Lung (tissue), 16 donors: ENCODE measurements around the gene SLC41A3. TPM values are rescaled to one million over a fixed set of nuclear protein-coding genes. Genes with fewer than 3 reads are reported as not detected.

Experiments
- ATAC-seq: fragments of 200-7000 bp; cut with Tn5 transposase; one replicate; pipeline ENCODE4 v1.9.1; 2020; ENCODE audit warnings: moderate number of reproducible peaks; ENCODE audit not compliant: insufficient read depth, low FRiP score
- DNase-seq, 3 donors: peaks; one replicate each; pipeline ENCODE4 v3.0.0-alpha.2; 2013 to 2017
- H3K27ac ChIP-seq, 2 donors: one replicate each; pipeline ENCODE4 v1.5.1; 2013; ENCODE audit warnings: mild to moderate bottlenecking in 2 of 2, moderate library complexity in 2 of 2, control low read depth in 1 of 2, inconsistent platforms in 1 of 2, low read depth in 1 of 2, low read length in 1 of 2
- H3K27me3 ChIP-seq, 3 donors: one replicate each; pipeline ENCODE4 v1.5.1; 2013; ENCODE audit warnings: low read length in 2 of 3; ENCODE audit not compliant: control insufficient read depth in 3 of 3, insufficient read depth in 3 of 3
- H3K36me3 ChIP-seq, 4 donors: one replicate each; pipeline ENCODE4 v1.5.1; 2013; ENCODE audit warnings: low read length in 4 of 4, mild to moderate bottlenecking in 1 of 4, moderate library complexity in 1 of 4; ENCODE audit not compliant: control insufficient read depth in 4 of 4, insufficient read depth in 4 of 4
- H3K4me1 ChIP-seq, 5 donors: one replicate each; pipeline ENCODE4 v1.5.1; 2013; ENCODE audit warnings: low read length in 5 of 5, mild to moderate bottlenecking in 2 of 5, moderate library complexity in 1 of 5; ENCODE audit not compliant: control insufficient read depth in 5 of 5, insufficient read depth in 5 of 5
- H3K4me3 ChIP-seq: one replicate; pipeline ENCODE4 v1.5.1; 2013; ENCODE audit warnings: mild to moderate bottlenecking, control low read depth, moderate library complexity
- H3K9ac ChIP-seq, 2 donors: one replicate each; pipeline ENCODE4 v1.5.1; 2013; ENCODE audit warnings: low read length in 2 of 2, control low read depth in 1 of 2; ENCODE audit not compliant: insufficient read depth in 1 of 2
- H3K9me3 ChIP-seq, 4 donors: one replicate each; pipeline ENCODE4 v1.5.1; 2013; ENCODE audit warnings: low read length in 3 of 4, mild to moderate bottlenecking in 1 of 4, moderate library complexity in 1 of 4; ENCODE audit not compliant: control insufficient read depth in 4 of 4, insufficient read depth in 3 of 4
- CTCF ChIP-seq: IDR thresholded peaks from 2 replicates; pipeline ENCODE4 v1.5.1; 2012; ENCODE audit warnings: mild to moderate bottlenecking; ENCODE audit errors: control extremely low read depth, extremely low read depth
- WGBS, 2 donors: extraction: QIAGEN DNeasy Blood & Tissue Kit; methylation state at CpG; one replicate each; pipeline ENCODE4 v1.1.7; 2013; 5-methylcytosine and 5-hydroxymethylcytosine counted together
- long read RNA-seq, 5 donors: transcript quantifications; one replicate each; lab custom pipeline, GENCODE V29; 2026
- polyA plus RNA-seq, 2 donors: library from polyadenylated mRNA; stranded (reverse); fragments of 200-250 nt; gene quantifications; one replicate each; pipeline ENCODE4 v1.2.1, GENCODE V29; 2013
- total RNA-seq, 2 donors: library from RNA; depleted of rRNA in 1 of 2; stranded (reverse); fragments of >200 nt in 1 of 2; gene quantifications; one replicate each; pipeline ENCODE4 v1.2.1, GENCODE V29; 2014 to 2021
- donor health status: control.
- donor health status: control.
- donor health status: Bipolar disorder and iron deficiency.
- donor health status: healthy.
- donor health status: DM: yes; HTN: yes; CAD: no.

The SLC41A3 gene
- total RNA-seq: 10 to 100 TPM; 37.8 to 50.2 TPM
- polyA plus RNA-seq: 10 to 100 TPM; 16.9 to 31.9 TPM
- long read RNA-seq, donor 1, transcript SLC41A3-203 (11 exons, 2,169 nt): major isoform, 7 of 20 reads
- long read RNA-seq, donor 1, transcript SLC41A3-208 (6 exons, 2,351 nt): major isoform, 7 of 20 reads
- long read RNA-seq, donor 1, partial matches to known transcripts: 0 of 20 reads
- long read RNA-seq, donor 1, other reads (novel, unspliced or antisense): 0 of 20 reads
- long read RNA-seq, donor 2, partial matches to known transcripts: 0 of 5 reads
- long read RNA-seq, donor 2, other reads (novel, unspliced or antisense): 0 of 5 reads
- long read RNA-seq, donor 3, partial matches to known transcripts: 6 of 13 reads
- long read RNA-seq, donor 3, other reads (novel, unspliced or antisense): 0 of 13 reads
- long read RNA-seq, donor 4, partial matches to known transcripts: 0 of 8 reads
- long read RNA-seq, donor 4, other reads (novel, unspliced or antisense): 0 of 8 reads
- long read RNA-seq, donor 5, transcript SLC41A3-203 (11 exons, 2,169 nt): major isoform, 8 of 24 reads
- long read RNA-seq, donor 5, transcript SLC41A3-208 (6 exons, 2,351 nt): minor isoform, 6 of 24 reads
- long read RNA-seq, donor 5, partial matches to known transcripts: 5 of 24 reads
- long read RNA-seq, donor 5, other reads (novel, unspliced or antisense): 0 of 24 reads

GRCh38 chr3:126083913-126084767 lies at the start of gene SLC41A3:
Gene SLC41A3 (minus strand): TSS chr3:126084124. CDS start chr3:126068219, 15,905 bp downstream.
- peak within 1 kb of the TSS; percentile 79 to 86 for H3K9ac ChIP-seq
- H3K4me3 ChIP-seq: peak within 1 kb of the TSS; percentile 77
- H3K36me3 ChIP-seq: no peaks in the 10 kb centered on the region
- peaks cover 0 to 3% (median 0%) of the 10 kb centered on the region in 4 donors for H3K9me3 ChIP-seq
- peaks cover 0 to 6% (median 0%) of the 10 kb centered on the region in 5 donors for H3K4me1 ChIP-seq
- peak within 1 kb of the TSS; percentile 86 to 97 for H3K27ac ChIP-seq
- TF ChIP-seq CTCF: no peak
- 1% methylated on average over 40 to 72 of the region's 72 CpGs for WGBS, 2 donors
- no peaks in the 10 kb centered on the region for H3K27me3 ChIP-seq
- ATAC-seq: peak; percentile 99
- DNase-seq: peak; percentile 88 to 93 (median 91)

GRCh38 chr3:126133606-126134005 lies 49.7 kb upstream of the SLC41A3 start:
- no peaks in the 10 kb centered on the region for H3K9me3 ChIP-seq
- WGBS, 2 donors: 67 to 87% methylated on average over 6 of the region's 6 CpGs

More at GRCh38 chr3:126133606-126134005, 49.7 kb upstream of the SLC41A3 start:
- Histone ChIP-seq H3K4me1 (peaks cover 0 to 8% (median 0%) of the 10 kb centered on the region in 5 donors), H3K9ac (no peak overlapping the region), H3K4me3 (no peak overlapping the region), H3K27me3 (no peaks in the 10 kb centered on the region), H3K27ac (no peak overlapping the region), H3K36me3 (no peaks in the 10 kb centered on the region)
- ATAC-seq: no peak
- TF ChIP-seq CTCF: no peak
- DNase-seq: peak in 1 of 3 donors; percentile 11
